ENCODE data around the gene INSC.

Gene INSC

GRCh38 chr11:15229069-15229468 lies 114.3 kb downstream of the INSC start:
- no peak for DNase-seq

GRCh38 chr11:15232496-15232895 lies 117.8 kb downstream of the INSC start:
- DNase-seq: no peak

GRCh38 chr11:15233371-15234165 lies 118.8 kb downstream of the INSC start:
- no peak for DNase-seq

- no peak for DNase-seq
These were observed 120.1 kb downstream of the INSC start for GRCh38 chr11:15234796-15235195.

GRCh38 chr11:15236559-15236958 lies 121.8 kb downstream of the INSC start:
- no peak for DNase-seq

GRCh38 chr11:15238856-15239255 lies 124.1 kb downstream of the INSC start:
- DNase-seq: no peak

- no peak for DNase-seq
These were observed 134.0 kb downstream of the INSC start for GRCh38 chr11:15248749-15249148.

- no peak for DNase-seq
These were observed 143.9 kb downstream of the INSC start for GRCh38 chr11:15258433-15259165.

- DNase-seq: no peak
These were observed 152.3 kb downstream of the INSC start for GRCh38 chr11:15266999-15267398.

GRCh38 chr11:15268598-15268997 lies 153.9 kb downstream of the INSC start:
- no peak for DNase-seq

GRCh38 chr11:15275141-15275540 lies 160.4 kb downstream of the INSC start:
- DNase-seq: no peak

GRCh38 chr11:15276621-15277020 lies 161.9 kb downstream of the INSC start:
- no peak for DNase-seq

GRCh38 chr11:15278128-15278527 lies 163.4 kb downstream of the INSC start:
- DNase-seq: no peak

- DNase-seq: no peak
These were observed 165.7 kb downstream of the INSC start for GRCh38 chr11:15280393-15280792.

GRCh38 chr11:15282754-15283153 lies 168.0 kb downstream of the INSC start:
- no peak for DNase-seq

GRCh38 chr11:15286465-15286864 lies 171.7 kb downstream of the INSC start:
- DNase-seq: no peak

GRCh38 chr11:15288863-15289262 lies 174.1 kb downstream of the INSC start:
- DNase-seq: no peak

GRCh38 chr11:15289723-15290122 lies 175.0 kb downstream of the INSC start:
- no peak for DNase-seq

- no peak for DNase-seq
These were observed 177.2 kb downstream of the INSC start for GRCh38 chr11:15291885-15292284.

- no peak for DNase-seq
These were observed 179.4 kb downstream of the INSC start for GRCh38 chr11:15293975-15294620.

- no peak for DNase-seq
These were observed 181.0 kb downstream of the INSC start for GRCh38 chr11:15295695-15296094.
